ENCODE results near the gene AOPEP.

GRCh38 chr9:95101326-95101725 is 374.8 kb downstream of the AOPEP start:
- TF ChIP-seq CTCF (IDR thresholded peaks at IDR 0.05) (no peak), POLR2A (IDR thresholded peaks at IDR 0.05) (no peak)

Measured in suprapubic skin (tissue), 3 donors.